Endothelial cell of umbilical vein (primary cell): ENCODE measurements around the gene DEFB113. TPM values are rescaled to one million over a fixed set of nuclear protein-coding genes. Genes with fewer than 3 reads are reported as not detected.

ENCODE experiments used
- BruUV-seq: library from RNA; stranded (reverse); fragments of 400-500 nt; replicated peaks from 2 replicates; lab custom pipeline; 2021; lab: Mats Ljungman, UMichigan
- CTCF ChIA-PET: fragments of 300-600, 350-600 bp; sonication (Branson Sonifier 250); formaldehyde crosslinking; loops from one replicate; lab custom pipeline; 2021; ENCODE audit warnings: antibody characterized with exemption, inconsistent platforms; lab: Charles Lee
- POLR2A ChIA-PET: fragments of 300-600, 350-600 bp; sonication (Branson Sonifier 250); formaldehyde crosslinking; loops from one replicate; lab custom pipeline; 2021; ENCODE audit warnings: antibody characterized with exemption, inconsistent platforms; lab: Charles Lee
- DNase-seq: peaks from one replicate; pipeline ENCODE4 v3.0.0-alpha.2; 2011; ENCODE audit warnings: low read depth, low spot score
- FAIRE-seq: peaks from 2 replicates; lab custom pipeline; 2011; peaks lifted over from hg19 to GRCh38; lab: Jason Lieb, UNC
- H2AFZ ChIP-seq: 2 replicates; pipeline ENCODE4 v1.6.0; 2012; ENCODE audit warnings: low read depth, low read length, control low read depth, inconsistent platforms
- H3K27ac ChIP-seq: 2 replicates; pipeline ENCODE4 v1.5.1; 2011; ENCODE audit warnings: low read depth, mild to moderate bottlenecking, control low read depth, low read length, moderate library complexity; ENCODE audit not compliant: insufficient read depth
- H3K27me3 ChIP-seq, 2 experiments: 2 replicates each; pipeline versions ENCODE4 v1.6.0 to v1.6.1; 2011; ENCODE audit warnings: low read length in 2 of 2, mixed read lengths in 1 of 2; ENCODE audit not compliant: control insufficient read depth in 2 of 2, insufficient read depth in 2 of 2
- H3K36me3 ChIP-seq, 2 experiments: 2 replicates in 1 of 2; 3 replicates in 1 of 2; pipeline ENCODE4 v1.5.1; 2011; ENCODE audit warnings: low read length in 2 of 2, mild to moderate bottlenecking in 1 of 2, moderate library complexity in 1 of 2; ENCODE audit not compliant: control insufficient read depth in 2 of 2, insufficient read depth in 2 of 2; ENCODE audit errors: extremely low read depth in 1 of 2
- H3K4me1 ChIP-seq: 3 replicates; pipeline ENCODE4 v1.5.1; 2011; ENCODE audit warnings: mild to moderate bottlenecking, low read length; ENCODE audit not compliant: control insufficient read depth, insufficient read depth; ENCODE audit errors: extremely low read depth
- H3K4me2 ChIP-seq: 2 replicates; pipeline ENCODE4 v1.6.1; 2011; ENCODE audit warnings: low read length, control low read depth, mixed read lengths; ENCODE audit not compliant: insufficient read depth
- H3K4me3 ChIP-seq, 3 experiments: fragments of 200-600 bp in 1 of 3; sonication (generic), shearing (Covaris generic) in 1 of 3; replicated peaks in 1 of 3; 2 replicates each; pipeline ENCODE4 v1.5.1; 2011 to 2016; ENCODE audit warnings: control low read depth in 3 of 3, low read length in 3 of 3, mild to moderate bottlenecking in 2 of 3, inconsistent platforms in 1 of 3, low read depth in 1 of 3, moderate library complexity in 1 of 3; ENCODE audit not compliant: insufficient read depth in 1 of 3
- H3K79me2 ChIP-seq: 2 replicates; pipeline ENCODE4 v1.6.0; 2012; ENCODE audit warnings: low read length, inconsistent platforms; ENCODE audit not compliant: control insufficient read depth, insufficient read depth
- H3K9ac ChIP-seq: replicated peaks from 2 replicates; pipeline ENCODE3; 2011; ENCODE audit warnings: low read length, control low read depth; ENCODE audit not compliant: insufficient read depth; ENCODE audit errors: extremely low read depth
- H3K9me1 ChIP-seq: replicated peaks from 3 replicates; pipeline ENCODE4 v1.6.0; 2011; ENCODE audit warnings: mild to moderate bottlenecking, low read length; ENCODE audit not compliant: control insufficient read depth, insufficient read depth; ENCODE audit errors: extremely low read depth
- H3K9me3 ChIP-seq: replicated peaks from 2 replicates; pipeline ENCODE4 v1.5.1; 2012; ENCODE audit warnings: low read length, inconsistent platforms; ENCODE audit not compliant: control insufficient read depth, insufficient read depth
- H4K20me1 ChIP-seq: replicated peaks from 2 replicates; pipeline ENCODE3; 2011; ENCODE audit warnings: mild to moderate bottlenecking, low read length; ENCODE audit not compliant: control insufficient read depth, insufficient read depth; ENCODE audit errors: extremely low read depth
- CTCF ChIP-seq, 2 donors: IDR thresholded peaks; 1 replicate in 1 of 2; 2 replicates in 1 of 2; pipeline ENCODE4 v1.5.1; 2011; ENCODE audit warnings: low read length in 2 of 2, mild to moderate bottlenecking in 2 of 2, moderate library complexity in 2 of 2, control low read depth in 1 of 2, inconsistent platforms in 1 of 2, low read depth in 1 of 2; ENCODE audit not compliant: insufficient read depth in 1 of 2; ENCODE audit errors: extremely low read depth in 1 of 2
- EZH2 ChIP-seq: IDR thresholded peaks from 2 replicates; pipeline ENCODE4 v1.6.1; 2012; ENCODE audit warnings: borderline replicate concordance, low read depth, mild to moderate bottlenecking, moderate library complexity, low read length, inconsistent platforms; ENCODE audit not compliant: severe bottlenecking
- FOS ChIP-seq: IDR thresholded peaks from 2 replicates; pipeline ENCODE4 v1.6.1; 2011; ENCODE audit warnings: mild to moderate bottlenecking, low read length, moderate library complexity, borderline replicate concordance; ENCODE audit not compliant: insufficient read depth
- GATA2 ChIP-seq: IDR thresholded peaks from 2 replicates; pipeline ENCODE4 v1.7.0; 2011; ENCODE audit warnings: low read depth, mild to moderate bottlenecking, moderate library complexity, mixed read lengths, low read length; ENCODE audit not compliant: insufficient read length, insufficient read depth
- JUN ChIP-seq: IDR thresholded peaks from 2 replicates; pipeline ENCODE4 v1.6.1; 2011; ENCODE audit warnings: borderline replicate concordance, low read depth; ENCODE audit not compliant: insufficient read length, insufficient read depth
- MAX ChIP-seq: IDR thresholded peaks from 2 replicates; pipeline ENCODE4 v1.6.1; 2011; ENCODE audit not compliant: insufficient read depth, insufficient read length
- MYC ChIP-seq: IDR thresholded peaks from one replicate; pipeline ENCODE4 v1.6.1; 2011; ENCODE audit warnings: mild to moderate bottlenecking, low read depth, low read length
- POLR2A ChIP-seq: IDR thresholded peaks from 2 replicates; pipeline ENCODE4 v1.6.1; 2012; ENCODE audit warnings: low read depth, mild to moderate bottlenecking, control low read depth, low read length
- POLR2AphosphoS5 ChIP-seq: IDR thresholded peaks from 2 replicates; pipeline ENCODE4 v1.6.1; 2012; ENCODE audit warnings: low read depth, mild to moderate bottlenecking, control low read depth, low read length, moderate library complexity; ENCODE audit not compliant: insufficient read depth
- dilution Hi-C: fragments of 300-500 bp; cut with MboI; formaldehyde crosslinking; loops from one replicate; pipeline ENCODE4 v1.15.0; 2019; ENCODE audit warnings: low sequenced_read_pairs; ENCODE audit not compliant: extremely low pct_ligation_motif_present
- intact Hi-C: fragments of 100-400 bp; cut with micrococcal nuclease; formaldehyde crosslinking; loops from one replicate; pipeline ENCODE4 v1.10.0; 2022
- polyA plus RNA-seq, 4 experiments: library from polyadenylated mRNA; depleted of rRNA in 3 of 4; stranded (reverse) in 3 of 4; unstranded in 1 of 4; fragments of >200 nt; gene quantifications; 2 replicates each; pipeline versions ENCODE4 v1.2.1 to v1.2.3, GENCODE V29; 2011 to 2012; ENCODE audit warnings: missing spikeins in 1 of 4
- total RNA-seq: library from RNA; stranded (reverse); gene quantifications from 2 replicates; pipeline ENCODE4 v1.2.3, GENCODE V29; 2021

Gene DEFB113
- total and polyA plus RNA-seq, 2 donors (not counting 3 experiments of a cell fraction or from before 2014, with no cell fraction given), result not detected

GRCh38 chr6:49988900-49989299 is 19.5 kb upstream of the DEFB113 start:
- intact Hi-C loops, result no loop called here
- no peak overlapping the region for H3K9ac ChIP-seq
- FAIRE-seq (no peak), DNase-seq (no peak)
- BruUV-seq, result no TSS peak
- no peaks in the 10 kb centered on the region for H3K27me3 ChIP-seq
- peaks cover 2% of the 10 kb centered on the region for H3K9me3 ChIP-seq
- no peaks in the 10 kb centered on the region for H3K36me3 ChIP-seq
- no peaks in the 10 kb centered on the region for H3K79me2 ChIP-seq
- ChIA-PET POLR2A (no interaction called here), CTCF (no interaction called here)
- no peaks in the 10 kb centered on the region for H3K9me1 ChIP-seq
- dilution Hi-C loops, result no loop called here
- H3K4me2 ChIP-seq, result no peak overlapping the region
- H3K27ac ChIP-seq, result no peak overlapping the region
- H3K4me3 ChIP-seq, result no peak overlapping the region
- no peaks in the 10 kb centered on the region for H3K4me1 ChIP-seq
- no peak overlapping the region for H2AFZ ChIP-seq
- H4K20me1 ChIP-seq, result no peaks in the 10 kb centered on the region
- TF ChIP-seq POLR2A (no peak), JUN (no peak), EZH2 (no peak), CTCF (IDR thresholded peaks at IDR 0.05; ENCODE audit: extremely low read depth in 1 of 2, insufficient read depth in 1 of 2, low read depth in 1 of 2, low read length in 2 of 2) (no peak), FOS (no peak), POLR2AphosphoS5 (no peak), MAX (no peak), MYC (no peak), GATA2 (no peak)
